GM18517 (cell line): Measurements from ENCODE around the gene VTA1.
"Not testable (repeated sequence)": the region's sequence is repeated elsewhere in the genome, so short reads cannot be mapped to it uniquely, and the experiment has no call there.

Experiments used
- ATAC-seq: cut with Tn5 transposase; IDR thresholded peaks from one replicate; pipeline ENCODE4 v1.9.1; 2021; ENCODE audit warnings: mild to moderate bottlenecking, moderate library complexity; ENCODE audit not compliant: unreplicated experiment

The VTA1 gene

DNA sequence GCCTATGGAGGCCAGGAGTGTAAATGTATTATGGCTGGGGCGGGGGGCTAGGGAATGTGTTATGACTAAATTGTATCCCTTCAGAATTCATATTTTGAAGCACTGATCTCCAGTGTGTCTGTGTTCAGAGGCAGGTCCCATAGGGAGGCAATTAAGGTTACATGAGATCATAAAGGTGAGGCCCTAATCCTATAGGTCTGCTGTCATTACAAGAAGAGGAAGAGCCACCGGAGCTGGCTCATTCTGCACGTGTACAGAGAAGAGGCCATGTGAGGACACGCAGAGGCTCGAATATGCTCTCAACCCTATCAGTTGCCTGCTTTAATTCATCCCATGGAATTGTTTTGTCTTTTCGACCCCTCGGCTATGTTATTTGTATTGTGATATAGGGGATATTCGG, 76.9 kb downstream of the VTA1 start:
- no peak for ATAC-seq

DNA sequence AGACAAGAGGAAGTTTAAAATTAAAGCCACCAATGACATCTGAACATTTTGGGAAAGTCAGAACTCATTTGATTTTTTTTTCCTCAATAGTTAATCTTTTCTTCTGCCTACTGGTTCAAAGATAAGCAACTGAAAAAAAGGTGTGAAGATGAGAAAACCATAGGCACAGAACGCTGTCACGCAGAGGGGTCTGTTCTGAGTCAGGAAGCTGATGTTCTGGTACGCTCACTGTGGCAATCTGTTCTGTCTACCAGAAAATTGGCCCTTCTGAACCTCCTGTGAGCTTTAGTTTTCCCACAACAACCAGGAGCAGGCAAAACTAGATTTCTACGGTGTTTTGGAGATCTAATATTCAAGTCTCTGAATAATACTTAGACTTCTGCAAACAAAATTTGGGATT, 78.1 kb downstream of the VTA1 start:
- no peak for ATAC-seq

DNA sequence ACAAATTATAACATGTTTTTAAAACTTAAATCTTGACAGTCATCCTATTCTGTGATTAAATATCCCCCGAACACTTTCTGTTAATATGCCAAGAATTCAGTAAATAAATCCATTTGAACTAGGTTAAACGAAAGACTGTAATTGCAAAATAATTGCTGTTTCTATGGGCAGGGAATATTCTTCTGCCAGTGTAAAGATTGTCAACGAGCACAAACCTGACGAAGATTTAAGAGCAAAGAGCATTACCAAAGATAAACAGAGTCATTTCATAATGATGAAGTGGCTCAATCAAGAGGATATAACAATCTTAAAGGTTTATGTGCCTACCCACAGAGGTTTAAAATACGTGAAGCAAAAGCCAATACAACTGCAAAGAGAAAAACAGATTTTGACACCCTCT, 78.5 kb downstream of the VTA1 start:
- no peak for ATAC-seq

DNA sequence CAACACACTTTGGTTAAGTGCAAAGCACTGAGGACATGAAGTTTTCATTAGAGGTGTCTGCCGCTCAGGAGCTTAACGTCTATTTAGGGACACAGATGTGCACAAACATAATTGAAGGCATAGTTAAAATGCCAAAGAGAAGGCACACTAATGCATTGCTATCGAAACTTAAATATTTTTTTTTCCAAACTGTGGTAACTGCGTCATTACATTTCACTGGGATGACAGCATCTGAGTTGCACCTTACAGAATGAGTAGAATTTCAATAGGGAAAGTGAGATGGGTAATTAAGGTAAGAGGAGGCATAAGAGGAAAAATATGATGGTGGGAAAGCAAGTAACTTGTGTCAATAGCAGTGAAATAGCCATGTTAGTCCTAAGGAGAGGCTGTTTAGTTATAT, 79.7 kb downstream of the VTA1 start:
- no peak for ATAC-seq

DNA sequence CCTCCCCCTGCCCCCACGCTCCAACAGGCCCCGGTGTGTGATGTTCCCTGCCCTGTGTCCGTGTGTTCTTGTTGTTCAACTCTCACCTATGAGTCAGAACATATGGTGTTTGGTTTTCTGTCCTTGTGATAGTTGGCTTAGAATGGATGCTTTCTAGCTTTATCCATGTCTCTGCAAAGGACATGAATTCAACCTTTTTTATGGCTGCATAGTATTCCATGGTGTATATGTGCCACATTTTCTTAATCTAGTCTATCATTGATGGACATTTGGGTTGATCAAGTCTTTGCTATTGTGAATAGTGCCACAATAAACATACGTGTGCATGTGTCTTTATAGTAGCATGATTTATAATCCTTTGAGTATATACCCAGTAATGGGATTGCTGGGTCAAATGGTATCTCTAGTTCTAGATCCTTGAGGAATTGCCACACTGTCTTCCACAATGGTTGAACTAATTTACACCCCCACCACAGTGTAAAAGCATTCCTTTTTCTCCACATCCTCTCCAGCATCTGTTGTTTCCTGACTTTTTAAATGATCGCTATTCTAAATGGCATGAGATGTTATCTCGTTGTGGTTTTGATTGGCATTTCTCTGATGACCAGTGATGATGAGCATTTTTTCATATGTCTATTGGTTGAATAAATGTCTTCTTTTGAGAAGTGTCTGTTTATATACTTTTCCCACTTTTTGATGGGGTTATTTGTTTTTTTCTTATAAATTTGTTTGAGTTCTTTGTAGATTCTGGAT, 82.6 kb downstream of the VTA1 start:
- ATAC-seq: not testable (repeated sequence)

DNA sequence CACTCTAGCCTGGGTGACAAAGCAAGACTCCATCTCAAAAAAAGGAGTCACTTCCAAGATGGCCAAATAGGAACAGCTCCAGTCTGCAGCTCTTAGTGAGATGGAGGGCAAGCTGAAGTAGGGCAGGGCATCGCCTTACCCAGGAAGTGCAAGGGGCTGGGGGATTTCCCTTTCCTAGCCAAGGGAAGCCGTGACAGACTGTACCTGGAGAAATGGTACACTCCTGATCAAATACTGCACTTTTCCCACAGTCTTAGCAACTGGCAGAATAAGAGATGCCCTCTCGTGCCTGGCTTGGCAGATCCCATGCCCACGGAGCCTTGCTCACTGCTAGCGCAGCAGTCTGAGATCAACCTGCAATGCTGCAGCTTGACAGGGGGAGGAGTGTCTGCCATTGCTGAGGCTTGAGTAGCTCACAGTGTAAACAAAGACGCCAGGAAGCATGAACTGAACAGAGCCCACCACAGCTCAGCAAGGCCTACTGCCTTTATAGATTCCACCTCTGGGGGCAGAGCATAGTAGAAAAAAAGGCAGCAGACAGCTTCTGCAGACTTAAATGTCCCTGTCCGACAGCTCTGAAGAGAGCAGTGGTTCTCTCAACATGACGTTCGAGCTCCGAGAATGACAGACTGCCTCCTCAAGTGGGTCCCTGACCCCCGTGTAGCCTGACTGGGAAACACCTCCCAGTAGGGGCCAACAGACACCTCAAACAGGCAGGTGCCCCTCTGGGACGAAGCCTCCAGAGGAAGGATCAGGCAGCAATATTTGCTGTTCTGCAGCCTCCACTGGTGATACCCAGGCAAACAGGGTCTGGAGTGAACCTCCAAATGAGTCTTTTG, 85.4 kb downstream of the VTA1 start:
- ATAC-seq: not testable (repeated sequence)

DNA sequence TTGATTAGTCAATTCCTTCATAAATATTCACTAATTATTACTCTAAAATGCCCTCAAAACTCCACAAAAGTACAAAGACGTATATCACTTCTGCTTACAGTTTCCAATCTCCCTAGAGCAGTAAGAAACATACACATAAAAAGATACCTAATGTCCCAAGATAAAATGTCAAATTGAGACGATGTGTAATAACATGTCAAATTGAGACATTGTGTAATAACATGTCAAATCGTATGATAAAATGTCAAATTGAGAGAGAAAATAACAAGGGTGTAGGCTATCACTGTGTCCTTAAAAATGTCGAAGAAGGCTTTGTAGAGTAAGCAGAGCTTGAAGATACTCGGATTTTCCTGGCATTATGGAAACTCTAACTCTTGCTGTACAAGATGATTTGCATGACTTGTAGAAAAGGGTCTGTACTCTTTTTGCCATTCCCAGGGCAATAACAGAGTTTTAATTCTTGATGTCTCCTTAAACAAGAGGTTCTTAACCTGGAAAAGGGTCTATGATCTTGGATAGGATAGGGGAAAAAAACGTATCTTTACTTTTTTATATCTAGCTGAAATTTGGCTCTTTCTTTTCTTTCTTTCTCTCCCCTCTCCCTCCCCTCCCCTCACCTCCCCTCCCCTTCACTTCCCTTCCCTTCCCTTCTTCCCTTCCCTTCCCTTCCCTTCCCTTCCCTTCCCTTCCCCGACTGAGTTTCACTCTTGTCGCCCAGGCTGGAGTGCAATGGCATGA, 87.1 kb downstream of the VTA1 start:
- no peak for ATAC-seq

DNA sequence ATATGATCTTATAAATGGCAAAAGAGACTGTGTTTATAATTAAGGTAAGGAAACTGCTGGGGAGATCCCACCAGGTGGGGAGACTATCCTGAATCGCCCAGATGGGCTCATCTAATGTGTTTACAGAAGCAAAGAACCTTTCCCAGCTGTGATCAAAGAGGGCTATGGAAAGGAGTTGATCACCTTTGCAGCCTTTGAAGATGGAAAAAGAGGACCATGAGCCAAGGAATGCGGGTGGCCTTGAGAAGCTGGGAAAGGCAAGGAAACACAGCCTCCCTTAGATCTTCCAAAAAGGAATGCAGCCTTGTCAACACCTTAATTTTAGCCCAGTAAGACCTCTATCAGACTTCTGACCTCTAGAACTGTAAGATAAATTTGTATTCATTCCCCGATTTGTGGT, 88.2 kb downstream of the VTA1 start:
- ATAC-seq: no peak

DNA sequence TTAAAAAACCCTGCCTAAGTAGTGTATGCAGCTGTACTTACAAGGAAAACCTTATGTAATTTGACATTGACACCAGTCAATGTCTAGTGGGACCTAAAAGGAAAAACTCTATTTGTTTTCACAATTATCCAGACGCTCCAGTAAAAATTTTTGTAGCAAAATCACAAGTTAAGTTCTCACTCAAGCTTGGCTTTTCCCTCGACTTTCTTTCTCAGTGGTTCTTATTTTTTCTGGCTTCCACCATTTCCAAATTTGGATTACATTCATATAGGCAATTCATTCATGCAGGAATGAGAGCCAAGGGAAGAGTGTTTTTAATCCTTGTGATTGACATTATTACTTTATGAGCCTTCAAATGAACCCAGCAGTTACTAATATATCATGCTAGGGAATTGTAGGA, 88.7 kb downstream of the VTA1 start:
- ATAC-seq: no peak

DNA sequence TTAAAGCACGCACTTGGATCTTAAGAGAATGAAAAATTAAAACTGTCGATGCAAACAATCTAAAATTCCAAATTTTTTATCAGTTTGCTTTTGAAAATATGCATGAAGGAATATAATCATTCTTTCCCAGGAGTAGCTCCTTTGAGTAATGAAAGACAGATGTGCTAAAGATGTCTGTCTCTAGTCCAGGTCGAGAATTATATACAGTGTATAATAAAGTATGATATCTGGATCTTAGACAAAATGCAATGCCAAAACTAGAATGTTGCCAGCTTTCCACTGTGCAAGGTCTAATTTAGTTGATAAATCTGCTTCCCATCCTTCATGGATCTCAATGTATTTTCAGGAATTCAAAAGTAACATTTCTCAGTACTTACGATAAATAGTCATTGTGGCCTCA, 89.6 kb downstream of the VTA1 start:
- no peak for ATAC-seq

DNA sequence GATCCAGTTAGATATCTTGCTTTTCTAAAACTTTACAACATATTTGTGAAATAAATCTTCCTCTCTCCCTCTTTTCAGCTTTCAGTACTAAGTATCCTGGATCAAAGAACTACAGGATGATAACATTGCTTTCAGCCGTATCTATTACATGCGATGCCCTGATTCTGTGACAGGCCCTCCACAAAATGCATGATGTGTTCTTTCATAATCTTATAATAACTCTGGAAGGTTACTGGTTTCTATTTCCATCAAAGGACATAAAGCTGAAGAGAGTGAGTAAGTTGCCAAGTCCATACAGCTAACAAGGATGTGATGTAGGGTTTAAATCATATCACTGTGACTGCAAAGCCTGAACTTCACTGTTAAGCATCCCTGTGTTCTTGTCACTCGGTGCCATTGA, 91.8 kb downstream of the VTA1 start:
- ATAC-seq: no peak

DNA sequence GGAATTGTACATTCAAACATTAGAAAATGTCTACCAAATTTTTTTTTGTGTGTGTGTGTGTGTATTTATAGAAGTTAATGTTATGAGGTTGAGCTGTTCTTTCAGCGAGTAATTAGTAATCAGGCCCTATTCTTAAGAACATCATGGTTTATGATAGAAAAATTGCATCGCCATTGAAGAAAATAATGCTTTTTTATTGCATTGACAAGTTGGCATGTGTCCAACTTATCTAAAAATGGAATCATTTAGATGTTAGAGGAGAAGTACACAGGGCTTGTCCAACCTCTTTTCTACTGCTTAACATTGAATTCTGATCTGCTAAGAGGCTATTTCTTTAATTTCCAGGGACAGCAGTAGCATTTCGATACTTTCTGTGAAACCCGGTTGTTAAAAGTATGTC, 93.1 kb downstream of the VTA1 start:
- ATAC-seq: no peak

DNA sequence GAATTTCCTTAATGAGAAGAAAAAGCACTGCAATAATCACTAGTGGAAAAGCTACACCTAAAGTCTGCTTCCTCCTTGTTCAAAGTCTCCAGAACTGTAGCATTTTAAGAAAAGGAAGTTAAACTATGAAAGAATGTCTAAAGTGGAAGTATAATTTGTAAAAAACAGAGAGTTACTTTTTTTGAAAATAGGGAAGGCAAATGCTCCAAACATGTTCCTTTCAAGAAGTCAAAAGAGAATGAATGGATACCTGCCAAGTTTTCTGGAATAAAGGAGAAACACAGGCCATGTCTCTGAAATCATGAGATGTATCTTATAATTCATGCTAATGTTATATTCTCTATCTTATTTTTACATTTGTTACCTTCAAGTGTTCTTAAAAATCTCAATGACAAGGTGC, 94.0 kb downstream of the VTA1 start:
- no peak for ATAC-seq

DNA sequence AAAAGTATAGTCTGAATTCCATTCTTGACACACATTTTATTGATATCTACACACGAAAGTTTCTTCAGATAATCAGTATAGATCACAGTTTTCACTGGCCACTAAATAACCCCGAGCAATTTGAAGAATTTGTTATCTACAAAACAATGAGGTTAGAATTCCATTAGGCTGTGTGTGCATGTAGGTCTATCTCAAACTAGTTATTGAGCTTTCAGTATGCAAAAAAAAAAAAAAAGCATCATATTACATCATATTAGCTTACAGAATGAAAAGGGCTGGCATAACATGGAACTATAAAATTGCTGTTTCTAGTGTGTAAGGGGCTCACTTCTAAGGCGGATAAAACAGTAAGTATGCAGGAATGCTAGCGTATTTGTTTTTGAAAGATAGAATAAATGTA, 95.2 kb downstream of the VTA1 start:
- ATAC-seq: no peak

DNA sequence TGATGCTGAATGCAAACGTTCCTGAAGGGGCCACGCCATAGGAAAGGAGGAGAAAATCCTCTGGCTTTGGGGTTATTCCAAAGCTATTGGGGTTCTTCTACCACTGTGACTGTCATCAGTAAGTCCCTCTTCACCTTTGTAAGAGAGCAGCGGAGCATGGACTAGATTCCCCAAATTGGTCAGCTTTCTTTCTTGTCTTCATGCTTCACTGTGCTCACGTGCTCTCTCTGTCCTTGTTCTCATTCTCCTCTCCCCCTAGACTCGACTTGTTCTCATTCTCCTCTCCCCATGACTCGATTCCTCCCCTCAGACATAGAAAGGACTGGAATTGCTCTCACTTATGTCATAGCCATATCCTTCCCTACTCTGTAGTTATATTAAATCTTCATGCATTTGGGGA, 99.9 kb downstream of the VTA1 start:
- no peak for ATAC-seq

DNA sequence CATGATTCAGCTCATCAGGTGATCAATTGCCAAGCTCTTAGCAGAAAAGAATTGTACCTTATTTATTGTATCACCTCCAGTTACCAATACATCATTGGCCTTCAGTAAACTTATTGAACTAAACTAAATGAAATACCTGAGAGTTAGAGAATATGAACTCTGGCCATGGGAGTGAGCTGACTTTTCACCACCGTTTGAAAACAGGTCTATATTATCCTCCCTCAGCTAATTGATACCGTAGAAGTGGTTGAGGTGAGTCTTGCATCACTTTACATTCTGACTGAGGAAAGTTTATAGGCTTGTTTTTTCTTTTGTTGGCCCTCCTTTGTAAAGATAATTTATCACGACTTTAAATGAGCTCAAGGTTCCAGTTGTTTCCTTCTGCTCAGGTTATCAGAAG, 102.2 kb downstream of the VTA1 start:
- no peak for ATAC-seq

DNA sequence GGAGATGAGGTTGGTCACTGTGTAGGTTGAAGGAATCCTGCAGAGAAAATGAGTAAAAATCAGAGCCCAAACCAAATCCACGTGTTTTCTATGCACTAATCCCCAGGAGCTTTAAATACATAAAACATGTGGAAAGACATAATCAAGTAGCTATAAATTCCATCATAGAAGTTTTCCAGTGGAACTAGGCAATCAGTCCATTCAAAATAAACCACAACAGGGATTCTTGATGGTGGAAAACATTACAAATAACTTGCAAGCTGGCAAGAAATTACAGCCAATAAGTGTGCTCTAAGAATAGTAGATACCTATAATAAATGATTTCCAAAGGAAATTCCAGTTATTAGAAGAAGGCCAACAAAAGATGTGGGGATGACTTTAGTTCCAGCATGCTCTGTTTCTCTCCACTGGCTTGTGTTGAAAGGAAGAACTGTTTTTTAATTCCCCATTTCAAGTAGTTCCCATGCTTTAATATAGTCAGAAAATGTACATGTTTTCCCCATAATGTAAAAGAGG, 104.9 kb downstream of the VTA1 start:
- no peak for ATAC-seq

DNA sequence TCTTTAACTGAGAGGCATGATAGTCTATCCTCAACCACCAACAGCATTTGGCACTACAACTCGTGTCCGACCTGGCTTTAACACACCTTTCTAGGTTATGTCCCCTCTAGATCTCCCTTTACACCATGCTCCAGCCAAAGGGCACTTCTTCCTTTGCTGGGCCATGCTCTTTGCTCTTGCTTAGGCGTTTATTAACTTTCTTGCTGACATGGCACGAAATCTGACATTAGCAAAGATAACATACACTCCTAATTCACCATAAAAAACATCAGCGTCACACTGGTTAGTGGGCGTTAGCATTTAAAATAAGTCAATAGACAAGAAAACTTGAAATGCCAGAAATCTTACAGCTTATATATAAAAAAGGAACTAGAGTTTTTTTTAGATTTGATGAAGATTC, 107.5 kb downstream of the VTA1 start:
- ATAC-seq: no peak

DNA sequence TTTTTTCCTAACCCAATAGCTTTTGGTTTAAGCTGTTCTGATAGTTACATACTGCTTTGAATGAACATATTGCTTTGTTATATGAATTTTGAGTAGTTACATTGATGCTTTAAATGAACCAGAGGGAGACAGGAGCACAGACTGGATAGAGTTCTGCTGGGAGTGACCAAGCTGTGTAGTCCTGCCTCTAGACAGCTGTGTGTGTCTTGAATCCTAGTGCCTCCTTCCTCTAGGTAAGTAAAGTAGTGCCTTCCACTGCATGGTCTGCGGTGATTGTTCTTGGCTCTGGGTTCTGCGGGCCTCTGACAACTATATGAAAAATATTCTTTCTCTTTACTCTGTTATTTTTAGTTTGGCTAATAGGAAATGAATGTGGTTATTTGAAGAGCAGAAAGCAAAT, 108.7 kb downstream of the VTA1 start:
- no peak for ATAC-seq

DNA sequence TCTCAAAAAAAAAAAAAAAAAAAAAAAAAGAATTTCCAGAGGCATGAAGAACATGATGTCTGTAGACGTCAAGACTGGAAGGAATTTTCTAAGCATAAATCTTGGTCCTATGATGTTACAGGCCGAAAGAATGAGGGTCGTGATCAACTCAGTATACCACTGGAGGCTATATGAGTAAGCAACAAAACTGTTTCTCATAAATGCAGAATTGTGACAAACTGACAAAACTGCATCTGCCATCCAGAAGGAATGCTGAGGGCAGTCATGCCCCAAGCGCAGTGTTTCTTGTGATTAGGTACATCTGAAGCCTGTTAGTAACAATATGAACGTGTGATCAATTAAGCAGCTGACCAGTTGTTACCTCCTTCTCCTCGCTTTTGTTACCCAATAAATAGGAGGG, 111.2 kb downstream of the VTA1 start:
- no peak for ATAC-seq

DNA sequence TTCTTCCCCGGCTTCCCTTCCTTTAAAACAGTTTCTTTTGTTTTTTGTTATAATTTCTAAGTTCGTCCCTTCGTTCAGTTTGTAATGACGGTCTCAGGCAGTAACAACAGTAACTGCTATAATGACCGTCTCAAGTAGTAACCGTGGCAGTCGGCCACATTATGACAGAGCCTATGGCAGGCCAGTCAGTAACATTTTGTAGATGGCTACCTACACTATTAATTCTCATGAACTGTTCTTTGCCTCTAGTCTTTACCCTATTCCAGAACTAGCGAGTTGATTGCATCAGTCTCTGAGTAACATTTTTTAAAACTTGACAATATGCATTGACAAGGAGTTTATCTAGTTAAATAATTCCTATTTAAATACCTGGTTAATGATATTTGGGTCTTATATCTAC, 111.7 kb downstream of the VTA1 start:
- no peak for ATAC-seq

DNA sequence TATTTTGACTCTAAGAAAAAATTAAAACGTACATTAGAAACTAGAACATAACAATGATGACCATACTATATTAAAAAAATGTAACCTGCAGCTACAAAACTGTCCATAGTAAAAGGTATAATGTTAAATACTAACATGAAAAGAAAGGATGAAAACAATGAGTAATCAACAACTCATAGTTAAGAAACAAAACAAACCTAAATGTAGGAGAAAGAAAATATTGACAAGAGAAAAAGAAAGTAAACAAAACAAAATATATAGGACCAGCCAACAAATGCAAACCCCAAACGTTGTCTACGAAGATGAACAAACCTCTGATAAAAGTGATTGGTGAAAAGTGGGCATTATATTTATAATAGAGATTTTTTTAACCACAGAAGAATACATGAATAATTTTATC, 113.7 kb downstream of the VTA1 start:
- no peak for ATAC-seq
